H1 (cell line): Measurements from ENCODE around the gene LDLRAD4. TPM values are rescaled to one million over a fixed set of nuclear protein-coding genes. Genes with fewer than 3 reads are reported as not detected.

ENCODE experiments used
- JUN ChIP-seq: IDR thresholded peaks from 2 replicates; pipeline ENCODE4 v1.6.1; 2011; ENCODE audit warnings: low read depth, mild to moderate bottlenecking, improper control_type of control experiment, low read length
- KDM4A ChIP-seq: IDR thresholded peaks from one replicate; pipeline ENCODE4 v1.7.1; 2012; ENCODE audit warnings: low read depth, mild to moderate bottlenecking, moderate library complexity, low read length, inconsistent platforms; ENCODE audit not compliant: severe bottlenecking
- MAFK ChIP-seq: IDR thresholded peaks from 2 replicates; pipeline ENCODE4 v1.6.1; 2012; ENCODE audit warnings: low read depth, mild to moderate bottlenecking, improper control_type of control experiment, low read length
- PHF8 ChIP-seq: fragments of 200-600 bp; sonication (generic); conservative IDR thresholded peaks from 2 replicates; pipeline ENCODE4 v1.7.1; 2012; ENCODE audit warnings: low read depth, mild to moderate bottlenecking, inconsistent platforms, low read length, moderate library complexity
- RAD21 ChIP-seq, 2 experiments: IDR thresholded peaks in 1 of 2; conservative IDR thresholded peaks in 1 of 2; 2 replicates each; pipeline ENCODE4 v1.6.1; 2011; ENCODE audit warnings: low read depth in 2 of 2, low read length in 2 of 2, improper control_type of control experiment in 1 of 2, inconsistent platforms in 1 of 2, mild to moderate bottlenecking in 1 of 2, moderate library complexity in 1 of 2
- RXRA ChIP-seq: IDR thresholded peaks from 2 replicates; pipeline ENCODE4 v1.6.1; 2011; ENCODE audit warnings: low read depth, mild to moderate bottlenecking, low read length, moderate library complexity; ENCODE audit not compliant: insufficient read depth
- TAF7 ChIP-seq: optimal IDR thresholded peaks from 2 replicates; pipeline ENCODE3; 2011; ENCODE audit warnings: low read depth, mild to moderate bottlenecking, inconsistent platforms, low read length, moderate library complexity, borderline replicate concordance
- polyA plus RNA-seq, 7 experiments: library from polyadenylated mRNA; depleted of rRNA in 3 of 7; stranded (reverse) in 5 of 7; unstranded in 2 of 7; fragments of >200 nt in 5 of 7; fragments of 200-250 nt in 2 of 7; gene quantifications; 1 replicate in 5 of 7; 2 replicates in 1 of 7; 4 replicates in 1 of 7; pipeline versions ENCODE4 v1.2.1 to v1.2.3, GENCODE V29; 2011 to 2013; ENCODE audit warnings: missing spikeins in 2 of 7, mixed read lengths in 2 of 7
- total RNA-seq: library from RNA; stranded (reverse); fragmentation: NEBNext Ultra II Directional; extraction: Animal tissue kit (Norgen Biotek cat#: 25700); gene quantifications from 2 replicates; pipeline ENCODE4 v1.2.1, GENCODE V29; 2021
- TF ChIP-seq, protein P1 (sequence below): IDR thresholded peaks from 2 replicates; pipeline ENCODE4 v1.6.1; 2012; ENCODE audit warnings: low read length, inconsistent platforms

The LDLRAD4 gene
- total and polyA plus RNA-seq, 2 of the 8 experiments (the other 6 are each of a cell fraction or from before 2014, with no cell fraction given), result 0.77 to 1.4 TPM

DNA sequence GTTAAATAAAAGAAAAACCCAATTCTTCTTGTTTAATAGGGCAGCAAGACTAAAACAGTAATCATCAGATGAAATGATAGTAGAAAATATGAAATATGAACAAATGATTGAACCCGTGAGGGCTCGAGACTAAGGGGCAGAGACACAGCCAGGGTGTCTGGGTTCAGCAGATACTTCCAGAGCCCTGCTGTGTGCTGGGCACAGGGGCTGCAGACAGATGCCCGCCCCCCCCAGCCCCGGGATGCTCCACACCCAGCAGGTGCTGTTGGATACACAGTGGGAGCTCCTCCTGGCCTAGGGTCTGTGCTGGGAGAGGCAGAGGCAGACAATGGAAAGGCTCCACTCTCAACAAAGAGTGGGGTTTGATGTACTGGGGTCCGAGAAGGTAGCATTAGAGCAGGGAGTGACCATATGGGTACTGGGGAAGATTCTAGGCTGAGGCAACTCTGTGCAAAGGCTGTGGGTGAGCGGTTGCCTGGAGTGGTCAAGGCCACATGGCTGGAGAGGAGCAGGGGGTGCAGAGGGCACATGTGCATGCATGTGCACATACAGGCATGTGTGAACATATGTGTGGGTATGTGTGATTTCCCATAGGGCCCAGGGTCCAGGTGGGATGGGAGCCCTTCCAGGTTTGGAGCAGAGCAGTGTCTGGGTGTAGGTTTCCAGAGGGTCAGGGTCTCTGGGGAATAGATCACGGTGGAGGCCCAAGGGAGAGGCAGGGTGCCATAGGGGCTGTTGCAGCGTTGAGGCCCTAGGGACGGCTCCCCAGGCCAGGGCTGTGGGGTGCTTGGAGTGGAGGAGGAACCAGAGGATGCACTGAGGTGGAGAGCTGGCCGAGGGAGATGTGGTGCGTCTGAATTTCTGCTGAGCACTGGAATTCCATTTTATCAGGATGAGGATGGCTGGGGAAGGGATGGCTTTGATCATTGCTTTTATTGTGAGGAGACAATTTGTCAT lies 36.7 kb downstream of the LDLRAD4 start (continued):
- TF ChIP-seq, protein P1, sequence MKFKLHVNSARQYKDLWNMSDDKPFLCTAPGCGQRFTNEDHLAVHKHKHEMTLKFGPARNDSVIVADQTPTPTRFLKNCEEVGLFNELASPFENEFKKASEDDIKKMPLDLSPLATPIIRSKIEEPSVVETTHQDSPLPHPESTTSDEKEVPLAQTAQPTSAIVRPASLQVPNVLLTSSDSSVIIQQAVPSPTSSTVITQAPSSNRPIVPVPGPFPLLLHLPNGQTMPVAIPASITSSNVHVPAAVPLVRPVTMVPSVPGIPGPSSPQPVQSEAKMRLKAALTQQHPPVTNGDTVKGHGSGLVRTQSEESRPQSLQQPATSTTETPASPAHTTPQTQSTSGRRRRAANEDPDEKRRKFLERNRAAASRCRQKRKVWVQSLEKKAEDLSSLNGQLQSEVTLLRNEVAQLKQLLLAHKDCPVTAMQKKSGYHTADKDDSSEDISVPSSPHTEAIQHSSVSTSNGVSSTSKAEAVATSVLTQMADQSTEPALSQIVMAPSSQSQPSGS, result no peak
- TF ChIP-seq RXRA (no peak), KDM4A (no peak), MAFK (no peak), RAD21 (IDR thresholded peaks at IDR 0.05 in 1 of 2, conservative IDR thresholded peaks at IDR 0.05 in 1 of 2; ENCODE audit: low read depth in 2 of 2, low read length in 2 of 2) (no peak), JUN (no peak), PHF8 (no peak), TAF7 (no peak)
